Smooth muscle cell (in vitro differentiated cells): ENCODE measurements around the gene HOXA2. TPM values are rescaled to one million over a fixed set of nuclear protein-coding genes. Genes with fewer than 3 reads are reported as not detected.

ENCODE experiments used
- DNase-seq: peaks from one replicate; lab custom pipeline; 2025; ENCODE audit not compliant: unreplicated experiment; lab: John Stamatoyannopoulos, UW
- H2AFZ ChIP-seq: fragments of 200-600 bp; sonication (generic); 2 replicates; pipeline ENCODE4 v1.6.0; 2016; ENCODE audit warnings: antibody characterized with exemption, low read depth, mild to moderate bottlenecking
- H3F3A ChIP-seq: fragments of 200-600 bp; sonication (generic); 2 replicates; pipeline ENCODE4 v1.6.0; 2017; ENCODE audit warnings: antibody characterized with exemption, low read depth
- H3K27ac ChIP-seq: fragments of 200-600 bp; sonication (generic); 2 replicates; pipeline ENCODE4 v1.5.1; 2016; ENCODE audit warnings: low read depth, mild to moderate bottlenecking
- H3K27me3 ChIP-seq: fragments of 200-600 bp; sonication (generic); 2 replicates; pipeline ENCODE4 v1.6.1; 2016; ENCODE audit warnings: low read depth, mild to moderate bottlenecking
- H3K36me3 ChIP-seq: fragments of 200-600 bp; sonication (generic); 2 replicates; pipeline ENCODE4 v1.5.1; 2016; ENCODE audit warnings: low read depth
- H3K4me1 ChIP-seq: fragments of 200-600 bp; sonication (generic); 2 replicates; pipeline ENCODE4 v1.5.1; 2016; ENCODE audit warnings: low read depth
- H3K4me2 ChIP-seq: fragments of 200-600 bp; sonication (generic); 2 replicates; pipeline ENCODE4 v1.6.0; 2016; ENCODE audit warnings: mild to moderate bottlenecking
- H3K4me3 ChIP-seq: fragments of 200-600 bp; sonication (generic); 2 replicates; pipeline ENCODE4 v1.5.1; 2016; ENCODE audit warnings: mild to moderate bottlenecking
- H3K79me2 ChIP-seq: fragments of 200-600 bp; sonication (generic); 2 replicates; pipeline ENCODE4 v1.6.0; 2016; ENCODE audit warnings: low read depth, mild to moderate bottlenecking
- H3K9ac ChIP-seq: fragments of 200-600 bp; sonication (generic); 2 replicates; pipeline ENCODE4 v1.6.0; 2016; ENCODE audit warnings: low read depth
- H3K9me3 ChIP-seq: fragments of 200-600 bp; sonication (generic); replicated peaks from 2 replicates; pipeline ENCODE4 v1.5.1; 2016; ENCODE audit warnings: low read depth
- H4K20me1 ChIP-seq: fragments of 200-600 bp; sonication (generic); 2 replicates; pipeline ENCODE4 v1.6.0; 2016; ENCODE audit warnings: low read depth
- CTCF ChIP-seq: fragments of 200-600 bp; sonication (generic); IDR thresholded peaks from 2 replicates; pipeline ENCODE4 v1.5.1; 2017; ENCODE audit warnings: borderline replicate concordance, mild to moderate bottlenecking, antibody characterized with exemption; ENCODE audit not compliant: insufficient read depth, poor library complexity, severe bottlenecking
- WGBS: methylation state at CpG from one replicate; pipeline ENCODE4 v1.1.7; 2016; ENCODE audit warnings: low lambda C conversion rate; 5-methylcytosine and 5-hydroxymethylcytosine counted together
- polyA plus RNA-seq: library from polyadenylated mRNA; unstranded; fragments of >200 nt; fragmentation: Nextera tagmentation; extraction: Ambion mirVana; gene quantifications from 2 replicates; pipeline ENCODE4 v1.2.1, GENCODE V29; 2016
- total RNA-seq: library from RNA; depleted of rRNA; stranded (reverse); fragments of >200 nt; gene quantifications from 2 replicates; pipeline ENCODE4 v1.2.3, GENCODE V29; 2014

Gene HOXA2
- total and polyA plus RNA-seq, 2 experiments from 2014 or later: not detected

- peaks cover 100% of the 10 kb centered on the region for H3K27me3 ChIP-seq
- H3K9ac ChIP-seq: no peak overlapping the region
- no peaks in the 10 kb centered on the region for H3K9me3 ChIP-seq
- peak overlapping the region; percentile 79 for H3K4me2 ChIP-seq
- H3F3A ChIP-seq: no peaks in the 10 kb centered on the region
- H2AFZ ChIP-seq: no peak overlapping the region
- peaks cover 7% of the 10 kb centered on the region for H3K4me1 ChIP-seq
- no peaks in the 10 kb centered on the region for H3K36me3 ChIP-seq
- no peak overlapping the region for H3K27ac ChIP-seq
- DNase-seq: no peak
- peaks cover 11% of the 10 kb centered on the region for H4K20me1 ChIP-seq
- H3K79me2 ChIP-seq: no peaks in the 10 kb centered on the region
- 2% methylated on average over 6 of the region's 6 CpGs for WGBS
- no peak for TF ChIP-seq CTCF
- H3K4me3 ChIP-seq: peak overlapping the region; percentile 23
Observed at GRCh38 chr7:27114881-27115220, 12.4 kb upstream of the HOXA2 start.

- no peaks in the 10 kb centered on the region for H3K9me3 ChIP-seq
- no peaks in the 10 kb centered on the region for H3K36me3 ChIP-seq
- no peak for DNase-seq
- no peak for TF ChIP-seq CTCF
- peaks cover 100% of the 10 kb centered on the region for H3K27me3 ChIP-seq
- H3K4me3 ChIP-seq: peak overlapping the region; percentile 17
- no peaks in the 10 kb centered on the region for H3K79me2 ChIP-seq
- no peak overlapping the region for H3K27ac ChIP-seq
- H4K20me1 ChIP-seq: peaks cover 11% of the 10 kb centered on the region
- no peak overlapping the region for H3K9ac ChIP-seq
- peaks cover 7% of the 10 kb centered on the region for H3K4me1 ChIP-seq
- H3K4me2 ChIP-seq: peak overlapping the region; percentile 78
- no peaks in the 10 kb centered on the region for H3F3A ChIP-seq
- WGBS: 3% methylated on average over 10 of the region's 26 CpGs
- no peak overlapping the region for H2AFZ ChIP-seq
Observed at GRCh38 chr7:27113991-27114769, 11.7 kb upstream of the HOXA2 start.

- no peaks in the 10 kb centered on the region for H3K36me3 ChIP-seq
- DNase-seq: no peak
- H2AFZ ChIP-seq: no peak overlapping the region
- no peak overlapping the region for H3K9ac ChIP-seq
- H3K4me2 ChIP-seq: peak overlapping the region; percentile 78
- no peak for TF ChIP-seq CTCF
- no peaks in the 10 kb centered on the region for H3F3A ChIP-seq
- H4K20me1 ChIP-seq: peaks cover 11% of the 10 kb centered on the region
- H3K79me2 ChIP-seq: no peaks in the 10 kb centered on the region
- no peak overlapping the region for H3K27ac ChIP-seq
- peaks cover 100% of the 10 kb centered on the region for H3K27me3 ChIP-seq
- no peaks in the 10 kb centered on the region for H3K9me3 ChIP-seq
- WGBS: 2% methylated on average over 40 of the region's 57 CpGs
- H3K4me3 ChIP-seq: peak overlapping the region; percentile 36
- peaks cover 7% of the 10 kb centered on the region for H3K4me1 ChIP-seq
Observed at GRCh38 chr7:27112955-27113949, 10.8 kb upstream of the HOXA2 start.
